ENCODE measurements around the gene SLC15A5.

Gene SLC15A5

DNA sequence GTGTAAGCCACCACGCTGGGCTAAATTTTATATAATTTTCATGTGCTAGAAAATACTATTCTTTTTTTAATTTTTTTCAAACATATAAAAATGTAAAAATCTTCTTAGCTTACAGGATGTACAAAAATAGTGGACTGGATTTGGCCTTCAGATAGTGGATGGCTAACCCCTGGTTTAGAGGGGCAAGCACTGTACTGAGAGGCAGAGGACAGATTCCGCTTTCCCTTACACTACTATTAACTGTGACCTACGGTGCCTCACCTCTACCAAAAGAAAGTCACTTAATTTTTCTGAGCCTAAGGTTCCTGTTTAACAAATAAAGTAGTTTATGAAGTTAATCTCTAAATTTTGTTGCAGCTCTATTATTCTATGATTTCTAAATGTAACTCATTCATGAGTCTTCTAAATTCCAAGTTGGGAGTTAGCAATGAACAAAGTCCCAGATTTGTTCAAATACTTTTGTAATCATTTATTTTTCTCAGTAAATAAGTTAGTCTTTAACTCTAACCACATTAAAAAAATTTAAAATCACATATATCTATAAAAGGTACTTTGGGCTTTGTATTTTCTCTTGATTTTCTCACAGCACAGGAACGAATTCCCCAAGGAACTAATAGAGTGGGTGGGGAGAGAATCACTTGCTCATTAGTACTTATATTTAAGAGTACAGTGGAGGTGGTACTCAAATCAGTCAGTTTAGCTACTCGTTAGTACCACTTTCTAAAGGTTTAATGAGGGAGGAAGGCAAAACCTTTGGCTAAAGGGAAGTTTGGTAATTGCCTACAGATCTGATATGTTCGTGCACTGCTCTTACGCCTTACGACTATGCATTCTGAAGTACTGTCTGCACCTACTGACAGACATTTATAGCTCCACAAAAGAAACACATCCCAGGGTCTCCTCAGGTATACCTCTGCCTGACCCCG is 33.7 kb downstream of the SLC15A5 start:
- Histone ChIP-seq H3K4me1 (no peaks in the 10 kb centered on the region), H3K27ac (no peak overlapping the region)
- intact Hi-C loops (cut with DNase I; ENCODE audit: low total_unique reads): no loop called here

DNA sequence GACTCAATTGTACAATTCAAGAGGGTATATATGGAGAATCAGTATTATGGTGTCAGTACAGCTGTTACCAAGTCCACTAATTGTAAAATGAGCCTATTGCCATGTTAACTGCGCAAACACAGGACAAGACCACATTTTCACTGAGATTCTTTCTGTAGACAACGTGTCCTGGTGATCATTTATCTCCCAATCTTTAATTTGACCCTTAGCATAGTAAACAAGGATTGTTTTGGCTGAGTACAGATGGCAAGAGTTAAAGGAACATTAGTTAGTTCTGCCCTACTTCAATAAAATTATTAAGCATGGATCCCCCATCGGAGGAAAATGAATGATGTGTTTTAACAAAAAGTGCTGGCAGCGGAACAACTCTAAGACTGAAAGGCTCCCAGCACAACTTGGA is 36.1 kb downstream of the SLC15A5 start:
- Histone ChIP-seq H3K27me3 (no peaks in the 10 kb centered on the region), H3K27ac (no peak overlapping the region), H3K4me1 (no peaks in the 10 kb centered on the region), H3K36me3 (no peaks in the 10 kb centered on the region), H3K4me3 (no peak overlapping the region), H3K9me3 (no peaks in the 10 kb centered on the region)
- DNase-seq: no peak
- intact Hi-C loops (cut with DNase I; ENCODE audit: low total_unique reads): no loop called here
- TF ChIP-seq, protein P1, sequence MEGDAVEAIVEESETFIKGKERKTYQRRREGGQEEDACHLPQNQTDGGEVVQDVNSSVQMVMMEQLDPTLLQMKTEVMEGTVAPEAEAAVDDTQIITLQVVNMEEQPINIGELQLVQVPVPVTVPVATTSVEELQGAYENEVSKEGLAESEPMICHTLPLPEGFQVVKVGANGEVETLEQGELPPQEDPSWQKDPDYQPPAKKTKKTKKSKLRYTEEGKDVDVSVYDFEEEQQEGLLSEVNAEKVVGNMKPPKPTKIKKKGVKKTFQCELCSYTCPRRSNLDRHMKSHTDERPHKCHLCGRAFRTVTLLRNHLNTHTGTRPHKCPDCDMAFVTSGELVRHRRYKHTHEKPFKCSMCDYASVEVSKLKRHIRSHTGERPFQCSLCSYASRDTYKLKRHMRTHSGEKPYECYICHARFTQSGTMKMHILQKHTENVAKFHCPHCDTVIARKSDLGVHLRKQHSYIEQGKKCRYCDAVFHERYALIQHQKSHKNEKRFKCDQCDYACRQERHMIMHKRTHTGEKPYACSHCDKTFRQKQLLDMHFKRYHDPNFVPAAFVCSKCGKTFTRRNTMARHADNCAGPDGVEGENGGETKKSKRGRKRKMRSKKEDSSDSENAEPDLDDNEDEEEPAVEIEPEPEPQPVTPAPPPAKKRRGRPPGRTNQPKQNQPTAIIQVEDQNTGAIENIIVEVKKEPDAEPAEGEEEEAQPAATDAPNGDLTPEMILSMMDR (IDR thresholded peaks at IDR 0.05): no peak

More for the DNA sequence above, 33.7 kb downstream of the SLC15A5 start:
- no peak for DNase-seq
- Histone ChIP-seq H3K4me3 (no peak overlapping the region), H3K36me3 (no peaks in the 10 kb centered on the region), H3K27me3 (no peaks in the 10 kb centered on the region), H3K9me3 (no peaks in the 10 kb centered on the region)
- TF ChIP-seq, protein P1 (IDR thresholded peaks at IDR 0.05): no peak

DNA sequence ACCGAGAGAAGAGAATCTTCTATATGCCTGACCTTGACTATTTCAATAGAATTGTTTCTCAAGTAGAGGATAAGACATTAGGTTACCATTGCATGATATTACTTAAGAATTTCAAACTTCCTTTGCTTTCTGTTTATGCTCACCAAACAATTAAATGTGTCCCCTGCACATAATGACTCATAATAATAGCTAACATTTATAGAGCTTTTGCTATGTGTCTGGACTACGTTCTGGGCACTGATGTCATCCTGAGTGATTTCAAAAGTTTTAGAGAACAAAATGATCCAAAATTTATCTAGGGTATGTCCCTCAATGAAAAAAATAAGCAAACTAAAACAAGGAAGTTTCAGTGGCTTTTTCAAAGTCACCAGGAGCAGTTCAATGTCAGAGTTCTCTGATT is 38.8 kb downstream of the SLC15A5 start:
- intact Hi-C loops (cut with DNase I; ENCODE audit: low total_unique reads): no loop called here
- peak in 1 of 2 donors; percentile 23 for DNase-seq
- H3K27me3 ChIP-seq: no peaks in the 10 kb centered on the region
- H3K4me1 ChIP-seq: no peaks in the 10 kb centered on the region
- H3K36me3 ChIP-seq: no peaks in the 10 kb centered on the region
- H3K27ac ChIP-seq: no peak overlapping the region
- H3K4me3 ChIP-seq: no peak overlapping the region
- TF ChIP-seq, protein P1 (IDR thresholded peaks at IDR 0.05): no peak
- H3K9me3 ChIP-seq: no peaks in the 10 kb centered on the region

DNA sequence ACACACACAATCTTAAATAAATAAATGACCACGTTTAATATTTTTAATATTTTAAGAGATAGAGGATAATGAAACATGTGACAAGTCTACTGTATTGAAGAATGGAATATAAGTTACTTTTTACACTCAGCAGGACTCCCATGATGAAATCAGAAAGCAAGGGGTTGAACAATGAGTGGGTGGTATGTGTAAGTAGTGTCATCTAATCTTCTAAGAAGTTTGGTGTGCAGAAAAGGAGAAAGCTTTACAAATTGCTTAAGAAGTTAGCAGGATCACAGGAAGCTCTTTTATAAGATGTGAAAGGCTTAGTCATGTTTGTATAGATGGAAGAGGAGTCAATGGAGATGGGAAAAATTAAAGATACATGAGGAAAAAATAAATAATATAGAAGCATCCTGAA is 47.8 kb downstream of the SLC15A5 start:
- H3K9me3 ChIP-seq: peaks cover 0 to 7% (median 0%) of the 10 kb centered on the region in 3 donors
- intact Hi-C loops (cut with DNase I; ENCODE audit: low total_unique reads): no loop called here
- H3K27me3 ChIP-seq: no peaks in the 10 kb centered on the region
- DNase-seq: no peak
- TF ChIP-seq, protein P1 (IDR thresholded peaks at IDR 0.05): no peak
- H3K4me1 ChIP-seq: no peaks in the 10 kb centered on the region
- no peak overlapping the region for H3K27ac ChIP-seq
- H3K36me3 ChIP-seq: no peaks in the 10 kb centered on the region
- H3K4me3 ChIP-seq: no peak overlapping the region

DNA sequence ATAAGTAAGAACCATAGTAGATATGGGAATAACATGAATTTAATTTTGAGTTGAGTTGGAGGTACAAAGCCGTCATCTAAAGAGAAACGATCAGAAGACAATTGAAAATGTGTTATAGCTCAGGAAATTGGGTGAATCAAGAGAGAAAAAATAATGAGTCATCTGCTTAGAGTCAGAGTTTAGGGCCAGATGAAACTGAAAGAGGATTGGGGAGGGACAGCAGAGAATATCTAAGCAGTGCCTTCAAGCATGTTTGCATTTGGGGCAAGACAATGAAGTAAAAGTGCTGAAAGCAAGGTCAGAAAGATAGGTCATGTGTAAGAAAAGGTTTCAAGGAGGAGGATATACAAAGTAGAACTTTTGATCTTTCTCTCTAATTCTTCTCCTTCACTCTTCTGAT is 49.4 kb downstream of the SLC15A5 start:
- DNase-seq: no peak
- Histone ChIP-seq H3K27ac (no peak overlapping the region), H3K4me3 (no peak overlapping the region), H3K4me1 (no peaks in the 10 kb centered on the region), H3K36me3 (no peaks in the 10 kb centered on the region), H3K9me3 (peaks cover 0 to 7% (median 0%) of the 10 kb centered on the region in 3 donors), H3K27me3 (no peaks in the 10 kb centered on the region)
- intact Hi-C loops (cut with DNase I; ENCODE audit: low total_unique reads): no loop called here
- TF ChIP-seq, protein P1 (IDR thresholded peaks at IDR 0.05): no peak
